Frontal cortex (tissue), 4 donors: Measurements from ENCODE around the gene KRT1. TPM values are rescaled to one million over a fixed set of nuclear protein-coding genes. Genes with fewer than 3 reads are reported as not detected.
A peak's percentile ranks its signal among the peaks of the same experiment; 100 is the strongest.
"Not testable (repeated sequence)": the region's sequence is repeated elsewhere in the genome, so short reads cannot be mapped to it uniquely, and the experiment has no call there.

Experiments
- DNase-seq, 2 donors: peaks; one replicate each; pipeline ENCODE4 v3.0.0; 2012; ENCODE audit warnings: low spot score in 2 of 2
- FAIRE-seq: peaks from 2 replicates; lab custom pipeline; 2012; peaks lifted over from hg19 to GRCh38; lab: Jason Lieb, UNC
- total RNA-seq: library from RNA; depleted of rRNA; stranded (reverse); fragments of >200 nt; gene quantifications from one replicate; pipeline ENCODE4 v1.2.3, GENCODE V29; 2014
- donor health status: control.
- donor health status: control.
- donor health status: control.

The KRT1 gene
- total RNA-seq, 1 donor from 2014 or later, result 0.82 TPM

DNA sequence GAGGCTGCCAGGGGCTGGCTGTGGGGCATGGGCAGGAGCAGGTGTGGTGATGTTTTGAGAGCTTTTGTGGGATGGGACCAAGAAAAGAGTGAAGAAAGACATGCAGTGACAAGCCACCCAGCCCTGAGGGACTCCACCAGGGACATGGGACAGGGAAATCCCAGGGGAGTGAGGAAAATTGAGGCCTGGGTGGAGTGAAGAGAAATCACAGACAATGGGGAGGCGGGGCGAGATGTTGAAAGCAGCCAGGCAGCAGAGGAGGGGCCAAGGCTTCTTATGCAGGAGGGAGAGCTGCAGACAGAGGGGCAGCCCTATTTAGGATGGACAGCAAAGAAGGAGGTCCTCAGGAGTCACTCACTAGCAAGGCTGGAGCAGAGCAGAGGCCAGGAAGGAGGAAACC is 4.2 kb upstream of the KRT1 start:
- DNase-seq (no peak), FAIRE-seq (no peak)

DNA sequence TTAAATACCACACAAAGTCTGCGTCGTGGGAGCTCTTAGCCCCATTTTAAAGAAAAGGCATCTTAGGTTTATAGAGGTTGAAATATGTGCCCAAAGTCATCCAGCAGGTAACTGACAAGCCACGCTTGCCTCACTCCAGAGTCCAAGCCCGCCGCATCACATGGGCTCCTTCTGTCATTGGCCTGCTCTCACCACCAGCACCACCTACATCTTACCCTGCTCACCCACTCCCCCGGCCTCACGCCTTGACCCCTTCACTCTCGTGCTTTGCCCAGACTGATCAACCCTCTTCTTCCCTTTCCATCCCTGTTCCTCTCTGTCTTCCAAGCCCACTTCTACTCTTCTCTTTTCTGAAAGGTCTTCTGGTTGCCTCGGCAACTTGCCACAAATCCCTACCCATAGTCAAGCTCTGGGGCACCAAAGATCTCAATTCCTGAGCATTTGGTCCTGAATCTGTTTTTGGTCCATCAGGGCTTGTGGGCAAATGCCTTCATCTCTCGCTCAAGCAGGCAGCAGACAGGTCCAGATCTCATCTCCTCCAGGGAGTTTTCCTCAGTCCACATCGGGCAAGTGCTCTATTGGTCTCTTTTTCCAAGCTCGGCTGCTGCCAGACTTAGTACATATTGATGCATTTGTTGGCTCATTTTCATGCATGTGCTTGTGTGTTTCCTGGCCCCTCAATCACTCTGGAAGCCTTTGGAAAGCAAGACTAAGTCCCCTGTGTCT is 3.5 kb upstream of the KRT1 start:
- DNase-seq (no peak), FAIRE-seq (no peak)

DNA sequence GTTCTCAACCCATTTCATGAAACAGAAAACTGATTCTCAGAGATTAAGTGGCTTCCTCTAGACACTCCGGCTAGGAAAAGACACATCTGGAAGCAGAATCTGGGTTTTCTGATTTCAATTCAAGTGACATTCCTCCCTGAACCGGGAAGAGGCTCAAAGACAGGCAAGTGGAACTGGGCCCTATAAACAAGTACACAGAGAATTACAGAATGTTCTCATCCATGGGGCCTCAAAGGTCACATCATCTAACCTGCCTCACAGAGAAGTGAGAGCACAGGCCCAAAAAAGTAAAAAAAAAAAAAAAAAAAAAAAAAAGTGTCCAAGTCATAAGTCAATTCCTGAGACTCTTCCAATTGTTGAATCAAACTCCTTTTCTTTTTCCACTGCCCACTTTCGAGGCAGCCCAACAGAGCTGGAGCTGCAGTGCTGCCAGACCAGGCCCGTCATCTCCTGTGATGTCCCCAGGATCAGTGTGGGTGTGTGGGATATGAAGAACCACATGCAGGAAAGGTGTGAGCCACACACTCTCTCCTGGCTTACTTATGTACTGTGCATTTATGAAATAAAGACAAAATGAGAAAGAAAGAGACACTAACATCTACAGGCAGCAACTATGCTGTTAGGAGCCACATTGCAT is 2.8 kb upstream of the KRT1 start:
- FAIRE-seq, result no peak
- DNase-seq, result no peak

DNA sequence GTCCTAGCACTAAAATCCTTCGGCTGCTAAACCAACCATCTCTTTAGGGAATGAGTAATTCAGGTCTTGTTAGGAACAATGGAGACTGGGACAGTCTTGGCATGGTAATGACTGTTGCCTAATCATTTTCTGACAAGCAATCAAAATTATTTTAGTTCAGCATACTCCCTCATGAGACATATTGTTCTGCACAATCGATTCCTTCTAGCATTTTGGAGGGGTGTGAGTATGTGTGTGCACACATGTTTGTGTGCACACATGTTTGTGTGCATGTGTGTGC is 2.1 kb upstream of the KRT1 start:
- DNase-seq, result no peak
- no peak for FAIRE-seq

DNA sequence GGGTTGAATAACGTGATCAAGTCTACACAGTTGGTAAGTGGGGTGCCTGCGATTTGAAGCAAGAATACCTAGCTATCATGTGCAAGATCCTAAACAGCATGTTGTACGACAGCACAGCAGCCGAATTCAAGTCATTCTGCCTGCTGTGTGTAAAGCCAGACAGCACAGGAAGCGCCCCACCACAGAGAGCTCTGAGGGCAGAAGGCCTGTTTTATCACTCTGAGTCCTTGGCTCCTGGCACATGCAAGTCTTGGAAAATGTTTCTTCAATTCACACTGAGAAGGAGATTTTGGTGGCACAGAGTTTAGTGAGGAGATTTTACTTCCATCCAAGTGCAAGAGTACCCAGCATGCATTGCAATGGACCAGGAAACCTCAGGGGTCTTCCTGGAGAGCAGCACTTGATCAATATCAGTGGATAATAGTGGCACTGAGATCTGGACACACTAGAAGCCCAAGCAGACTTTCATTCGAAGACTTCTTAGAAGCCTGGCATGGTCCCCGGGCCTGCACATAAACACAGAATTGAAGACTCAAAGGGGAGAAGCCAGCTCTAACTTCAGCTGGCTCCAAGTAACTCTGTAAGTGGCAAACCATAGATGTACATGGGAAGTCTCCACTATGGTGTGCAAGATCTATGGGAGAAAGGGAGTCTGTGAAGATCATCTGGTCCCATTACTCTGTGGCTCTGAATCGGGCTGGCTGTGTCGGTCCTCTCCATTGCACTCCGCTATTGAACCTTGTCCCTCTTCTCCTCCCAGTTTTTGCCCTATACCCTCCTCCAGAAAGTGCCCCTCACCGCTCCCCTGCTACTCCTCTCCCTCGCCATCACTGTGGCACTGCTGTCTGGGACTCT is 1.5 kb upstream of the KRT1 start:
- FAIRE-seq, result no peak
- no peak for DNase-seq

DNA sequence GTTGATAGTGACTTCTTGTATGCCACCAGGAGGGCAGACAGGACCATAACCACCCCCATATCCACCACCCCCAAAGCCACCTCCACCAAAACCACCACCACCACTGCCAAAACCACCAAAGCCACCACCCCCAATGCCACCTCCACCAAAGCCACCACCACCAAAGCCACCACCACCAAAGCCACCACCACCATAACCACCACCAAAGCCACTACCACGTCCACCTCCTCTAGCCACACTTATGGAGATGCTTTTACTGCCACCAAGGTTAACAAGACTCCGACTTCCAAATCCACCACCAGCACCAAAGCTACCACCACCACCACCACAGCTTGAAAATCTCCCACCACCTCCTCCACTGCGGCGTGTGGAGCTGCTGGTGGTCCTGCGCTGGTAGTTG is 332 bp downstream of the KRT1 start:
- no peak for FAIRE-seq
- DNase-seq, result no peak

DNA sequence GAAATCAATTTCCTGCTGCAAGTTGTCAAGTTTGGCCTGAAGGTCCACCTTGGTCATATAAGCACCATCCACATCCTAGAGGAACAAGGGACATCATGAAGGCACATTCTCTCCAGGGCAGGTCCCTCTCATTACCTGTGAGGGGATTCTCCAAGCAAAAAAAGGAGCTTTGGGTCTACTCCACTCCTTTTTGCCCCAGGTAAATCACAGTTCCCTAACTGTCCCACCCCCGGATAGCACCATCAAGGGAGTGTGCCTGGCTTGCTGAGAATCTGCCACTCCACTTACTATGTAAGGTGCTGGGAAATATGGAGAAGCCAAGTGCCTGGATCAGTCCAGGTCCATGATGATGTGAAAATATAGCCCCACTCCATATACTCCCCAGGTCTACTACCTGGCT is 2.5 kb downstream of the KRT1 start:
- FAIRE-seq, result no peak
- DNase-seq, result no peak

DNA sequence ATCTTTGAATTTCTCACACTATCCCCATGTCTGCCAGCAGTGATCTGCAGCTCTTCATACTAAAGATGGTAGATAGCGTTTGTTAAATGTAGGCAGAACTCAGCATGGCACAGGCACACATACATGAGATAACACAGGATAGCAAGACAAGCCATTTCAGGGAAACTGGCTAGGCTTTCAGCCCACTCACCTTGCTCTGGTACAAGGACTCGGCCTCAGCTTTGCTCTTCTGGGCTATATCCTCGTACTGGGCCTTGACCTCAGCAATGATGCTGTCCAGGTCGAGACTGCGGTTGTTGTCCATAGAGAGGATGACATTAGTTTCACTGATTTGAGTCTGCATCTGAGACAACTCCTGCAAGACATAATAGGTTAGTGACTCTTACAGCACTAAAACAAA is 3.1 kb downstream of the KRT1 start:
- DNase-seq (no peak), FAIRE-seq (no peak)

DNA sequence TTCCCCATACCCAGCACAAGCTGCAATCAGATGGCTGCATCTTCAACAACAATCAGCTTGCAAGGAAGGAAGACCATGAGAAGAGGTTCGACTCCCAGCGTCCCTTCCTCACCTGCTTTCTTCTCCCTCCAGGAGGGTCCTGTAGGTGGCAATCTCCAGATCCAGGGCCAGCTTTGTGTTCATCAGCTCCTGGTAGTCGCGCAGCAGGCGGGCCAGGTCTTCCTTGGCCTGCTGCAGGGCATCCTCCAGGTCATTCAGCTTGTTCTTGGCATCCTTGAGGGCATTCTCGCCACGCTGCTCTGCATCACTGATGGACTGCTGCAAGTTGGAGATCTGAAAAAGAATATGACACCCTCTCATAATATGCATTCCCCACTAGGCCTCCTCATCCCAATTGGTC is 4.0 kb downstream of the KRT1 start:
- DNase-seq, result no peak
- no peak for FAIRE-seq

DNA sequence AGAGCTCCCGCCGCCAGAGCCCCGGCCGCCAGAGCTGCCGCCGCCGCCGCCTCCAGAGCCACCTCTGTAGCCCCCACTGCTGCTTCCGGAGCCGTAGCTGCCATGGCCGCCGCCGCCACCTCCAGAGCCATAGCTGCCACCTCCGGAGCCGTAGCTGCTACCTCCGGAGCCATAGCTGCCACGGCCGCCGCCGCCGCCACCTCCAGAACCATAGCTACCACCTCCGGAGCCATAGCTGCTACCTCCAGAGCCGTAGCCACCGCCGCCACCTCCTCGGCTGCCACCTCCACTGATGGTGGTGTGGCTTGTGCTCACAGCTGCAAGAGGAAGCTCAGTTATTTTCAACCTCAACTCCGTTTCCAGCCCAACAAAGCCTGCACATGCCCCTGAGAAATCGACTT is 4.9 kb downstream of the KRT1 start:
- FAIRE-seq, result no peak

DNA sequence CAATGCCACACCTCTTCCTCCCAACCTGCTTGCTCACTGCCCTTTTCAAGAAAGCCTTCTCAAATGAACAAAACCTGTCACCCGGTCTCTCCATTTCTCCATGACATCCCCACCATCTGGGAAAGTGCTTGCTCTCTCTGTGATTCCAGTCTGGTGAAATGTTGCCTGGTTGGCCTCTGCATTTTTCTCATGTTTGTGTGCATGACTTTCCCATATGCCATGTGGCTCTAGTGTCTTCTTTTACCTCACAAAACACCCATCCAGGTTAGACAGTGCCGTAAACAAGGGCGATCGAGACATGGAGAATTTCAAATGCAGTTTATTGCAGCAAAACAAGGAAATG is 5.8 kb downstream of the KRT1 start:
- no peak for FAIRE-seq
- DNase-seq, result no peak

More for the DNA sequence above, 4.9 kb downstream of the KRT1 start:
- DNase-seq, result no peak

DNA sequence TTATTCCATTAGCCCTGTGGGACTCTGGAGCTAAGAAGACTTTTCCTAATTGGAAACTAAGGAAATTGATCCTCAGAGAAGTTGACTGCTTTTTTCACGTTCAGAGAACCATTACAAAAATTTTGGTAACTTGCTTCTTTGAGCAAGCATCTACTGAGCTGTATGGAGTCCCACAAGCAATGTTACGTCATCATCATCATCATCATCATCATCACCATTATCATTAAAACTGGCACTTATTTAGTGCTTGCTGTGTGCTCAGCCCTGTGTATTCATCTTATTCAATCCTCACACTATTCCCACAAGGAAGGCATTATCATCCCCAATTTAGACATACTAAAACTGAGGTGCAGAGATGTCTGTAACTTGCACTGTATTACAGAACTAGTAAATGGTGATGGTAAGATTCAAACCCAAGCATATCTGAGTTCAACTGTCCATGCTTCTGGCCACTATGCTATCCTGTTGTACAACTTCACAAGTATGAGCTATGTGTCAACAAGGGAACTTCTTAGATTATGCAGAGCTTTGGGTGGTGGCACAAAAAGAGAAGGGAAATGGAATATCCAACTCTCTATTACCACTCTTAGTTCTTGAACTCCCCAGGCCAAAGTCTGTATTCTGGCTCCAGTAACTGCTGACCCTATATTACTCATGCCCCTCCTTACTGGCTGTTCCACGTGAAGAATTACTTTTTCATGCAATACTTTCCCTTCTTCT is 6.3 kb downstream of the KRT1 start:
- FAIRE-seq (no peak), DNase-seq (no peak)

DNA sequence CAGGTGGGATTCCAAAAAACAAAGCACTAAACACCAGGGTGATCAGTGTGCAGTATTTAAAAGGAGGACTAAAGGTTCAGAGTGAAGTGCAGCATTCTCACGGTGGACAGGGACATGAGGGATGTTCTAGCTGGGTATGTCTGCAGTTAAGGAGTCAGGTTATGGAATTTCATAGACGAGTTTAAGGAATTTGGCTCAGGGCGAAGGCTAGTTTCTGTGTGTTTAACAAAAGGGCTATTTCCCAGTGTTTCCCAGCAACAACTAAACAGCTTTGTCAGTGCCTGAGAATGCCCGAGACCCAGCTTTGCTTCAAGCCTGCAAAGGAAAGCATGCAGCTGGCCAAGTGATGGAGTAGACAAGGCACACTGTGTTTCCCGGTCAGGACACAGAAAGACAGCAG is 7.0 kb downstream of the KRT1 start:
- FAIRE-seq, result no peak
- peak in 1 of 2 donors; percentile 34 for DNase-seq

DNA sequence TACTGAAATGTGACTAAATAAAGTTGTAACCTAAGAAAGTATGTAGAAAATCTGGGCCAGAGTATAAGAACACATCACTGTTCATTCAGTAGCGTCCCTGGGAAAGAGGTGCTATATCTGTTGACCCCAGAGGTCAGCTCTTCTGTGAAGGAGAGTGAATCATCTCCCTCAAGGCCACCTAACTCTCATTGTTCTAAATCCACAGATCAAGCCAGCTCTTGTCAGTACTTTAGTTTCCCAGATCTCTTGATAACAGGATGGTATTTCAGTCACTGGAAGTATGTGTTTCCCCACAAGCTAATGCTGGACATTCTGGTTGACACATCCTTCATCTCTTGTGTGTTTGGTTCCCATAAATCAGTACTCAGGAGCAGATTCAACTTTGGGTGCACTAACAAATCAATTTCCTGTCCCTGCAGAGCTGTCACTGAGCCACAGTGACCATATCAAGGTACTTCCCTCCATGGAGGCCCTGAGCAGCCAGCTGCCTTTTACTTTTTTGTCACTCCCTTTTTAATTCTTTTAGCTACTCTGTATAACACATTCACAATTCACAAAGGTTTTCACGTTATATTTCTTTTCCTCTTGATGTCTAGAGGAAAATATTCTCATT is 7.8 kb downstream of the KRT1 start:
- DNase-seq, result no peak
- no peak for FAIRE-seq

DNA sequence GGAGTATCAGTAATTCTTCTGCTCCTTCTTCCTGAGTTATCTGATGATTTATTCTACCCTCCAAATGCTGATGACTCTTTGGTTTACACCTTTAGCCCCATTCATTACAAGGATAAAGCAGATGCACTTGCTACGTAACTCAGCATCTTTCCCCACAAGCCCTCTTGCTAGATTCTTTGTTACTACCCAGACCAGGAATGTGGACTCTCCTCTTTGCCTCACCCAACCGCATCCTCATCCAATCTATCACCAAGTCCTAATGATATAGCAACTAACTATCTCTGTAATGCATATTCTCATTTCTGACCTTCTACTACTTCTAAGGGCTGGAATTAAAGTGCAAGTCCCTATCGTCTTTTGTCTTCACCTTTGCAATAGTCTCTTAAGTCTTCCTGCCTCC is 9.2 kb downstream of the KRT1 start:
- DNase-seq (no peak), FAIRE-seq (no peak)

DNA sequence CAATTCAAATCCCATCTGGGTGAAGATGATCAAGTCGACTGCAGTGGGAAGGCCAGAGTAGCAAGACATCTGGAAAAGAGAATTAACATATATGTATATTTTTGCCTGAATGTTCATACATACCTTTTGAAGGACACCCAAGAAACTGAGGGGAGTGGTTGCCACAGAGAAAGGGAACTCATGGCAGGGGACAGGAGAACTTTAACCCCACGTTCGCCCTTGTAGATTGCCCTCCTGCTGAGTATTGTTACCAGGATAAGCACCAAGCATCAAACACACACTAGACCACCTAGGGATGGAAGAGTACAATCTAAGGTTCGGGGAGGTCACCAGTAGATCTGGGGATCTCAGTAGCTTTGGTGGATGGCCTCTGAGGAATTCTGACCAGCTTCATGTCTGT is 9.7 kb downstream of the KRT1 start:
- DNase-seq, result no peak

DNA sequence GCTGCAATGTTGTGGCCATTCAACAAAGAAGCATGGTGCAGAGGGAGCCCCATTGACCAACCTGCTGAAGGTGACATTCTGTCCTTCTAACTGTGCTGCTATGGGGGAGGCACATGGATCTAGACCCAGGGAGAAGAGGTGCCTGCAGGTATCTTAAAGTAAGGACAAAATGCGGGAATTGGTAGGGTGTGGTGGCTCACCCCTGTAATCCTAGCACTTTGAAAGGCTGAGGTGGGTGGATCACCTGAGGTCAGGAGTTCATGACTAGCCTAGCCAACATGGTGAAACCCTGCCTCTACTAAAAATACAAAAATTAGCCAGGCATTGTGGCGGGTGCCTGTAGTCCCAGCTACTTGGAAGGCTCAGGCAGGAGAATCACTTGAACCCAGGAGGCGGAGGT is 10.3 kb downstream of the KRT1 start:
- DNase-seq, FAIRE-seq: not testable (repeated sequence)

More for the DNA sequence above, 9.7 kb downstream of the KRT1 start:
- FAIRE-seq, result no peak

DNA sequence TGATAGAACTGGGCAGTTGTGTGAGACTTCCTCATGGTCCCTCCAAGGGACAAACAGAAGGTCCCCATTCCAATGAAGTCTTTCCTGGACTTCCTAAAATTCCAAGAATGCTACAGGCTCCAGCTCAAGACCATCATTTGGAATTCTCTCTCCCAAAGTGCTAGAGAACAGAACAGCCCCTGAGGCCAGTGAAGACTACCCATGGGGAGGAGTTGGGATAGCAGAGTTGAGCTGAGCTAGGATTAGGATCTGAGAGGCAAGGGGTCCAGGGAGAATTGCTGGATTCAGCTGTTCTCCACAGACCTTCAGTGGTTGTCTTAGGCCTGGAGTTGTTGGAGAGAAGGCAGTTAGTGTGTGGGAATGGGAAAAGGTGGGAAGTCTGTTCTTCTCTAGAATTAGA is 10.8 kb downstream of the KRT1 start:
- DNase-seq, result no peak
- no peak for FAIRE-seq

DNA sequence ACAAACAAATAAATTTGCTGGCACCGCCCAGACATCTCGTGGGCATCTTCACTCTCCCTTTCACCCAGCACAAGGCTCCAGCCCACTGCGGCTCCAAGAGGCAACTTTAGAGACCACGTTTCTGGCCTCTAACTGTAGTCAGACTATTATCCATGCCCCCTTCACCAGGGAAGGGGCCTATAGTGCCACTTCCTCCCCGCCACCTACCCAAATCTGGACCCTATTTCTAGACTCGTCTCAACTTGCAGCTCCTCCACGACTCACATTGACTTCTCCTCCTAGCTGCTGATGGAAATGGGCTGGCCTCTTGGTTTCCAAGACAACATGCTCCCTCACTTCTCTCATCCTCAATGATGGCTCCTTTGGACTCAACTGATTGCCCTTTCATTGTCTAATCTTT is 12.3 kb downstream of the KRT1 start:
- FAIRE-seq, result no peak
- no peak for DNase-seq

DNA sequence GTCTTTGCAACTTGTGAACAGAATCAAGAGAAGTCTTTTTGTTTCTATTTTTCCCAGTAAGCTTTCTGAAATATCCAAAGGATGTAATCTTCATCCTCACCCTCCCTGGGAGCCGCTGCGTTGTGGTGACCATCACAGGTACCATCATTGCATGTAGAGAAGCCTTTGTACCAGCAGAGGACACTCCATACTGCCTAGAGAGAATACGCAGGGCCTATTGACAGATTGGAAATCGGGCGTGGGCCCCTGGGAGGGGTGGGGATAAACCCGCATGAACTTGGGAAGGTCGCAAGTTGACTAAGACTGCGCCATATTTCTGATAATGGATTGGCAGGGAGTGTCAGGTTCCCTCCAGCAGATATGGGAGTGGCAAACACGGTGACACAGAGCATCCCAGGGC is 12.7 kb downstream of the KRT1 start:
- no peak for DNase-seq
- no peak for FAIRE-seq
